WTC11 (cell line): ENCODE data around the gene TMEM229B. TPM values are rescaled to one million over a fixed set of nuclear protein-coding genes. Genes with fewer than 3 reads are reported as not detected.

ENCODE experiments used
- ATAC-seq: fragments of 200-7000 bp; cut with Tn5 transposase; 2 replicates; pipeline ENCODE4 v1.10.0; 2021; ENCODE audit warnings: mild to moderate bottlenecking, moderate library complexity
- Bru-seq: library from RNA; stranded (reverse); fragments of 400-500 nt; gene quantifications from one replicate; lab custom pipeline; 2021; lab: Mats Ljungman, UMichigan
- CTCF ChIA-PET: fragments of 300-600 bp; sonication (Branson Sonifier 250); formaldehyde crosslinking; loops from one replicate; lab custom pipeline; 2021; ENCODE audit warnings: antibody characterized with exemption; lab: Charles Lee
- POLR2A ChIA-PET: fragments of 350-600 bp; sonication (Branson Sonifier 250); formaldehyde crosslinking; loops from one replicate; lab custom pipeline; 2021; ENCODE audit warnings: antibody characterized with exemption; lab: Charles Lee
- DNase-seq: peaks from one replicate; pipeline ENCODE4 v3.0.0; 2021; ENCODE audit warnings: low spot score
- H3K27ac Mint-ChIP-seq: 2 replicates; pipeline ENCODE4 v1.8.0; 2021; ENCODE audit warnings: mixed read lengths
- H3K27me3 Mint-ChIP-seq: 2 replicates; pipeline ENCODE4 v1.8.0; 2021; ENCODE audit warnings: low read depth, mild to moderate bottlenecking, moderate library complexity, mixed read lengths
- H3K36me3 Mint-ChIP-seq: 2 replicates; pipeline ENCODE4 v1.8.0; 2021; ENCODE audit warnings: mixed read lengths
- H3K4me1 Mint-ChIP-seq: 2 replicates; pipeline ENCODE4 v1.8.0; 2022; ENCODE audit warnings: mixed read lengths
- H3K4me3 Mint-ChIP-seq: 2 replicates; pipeline ENCODE4 v1.8.0; 2021; ENCODE audit warnings: mild to moderate bottlenecking, moderate library complexity, mixed read lengths
- H3K9me3 Mint-ChIP-seq: 2 replicates; pipeline ENCODE4 v1.8.0; 2021; ENCODE audit warnings: mixed read lengths
- ATF6 ChIP-seq: sonication (generic); formaldehyde crosslinking; IDR thresholded peaks from 2 replicates; pipeline ENCODE4 v1.8.1; 2023; ENCODE audit warnings: mild to moderate bottlenecking, missing genetic modification reagents
- CDX4 ChIP-seq: fragments of 250-450 bp; sonication (Bioruptor Pico); IDR thresholded peaks from 2 replicates; pipeline ENCODE4 v1.9.0; 2021; ENCODE audit warnings: moderate library complexity, mild to moderate bottlenecking, inconsistent platforms, borderline replicate concordance
- CREB1 ChIP-seq: sonication (generic); formaldehyde crosslinking; IDR thresholded peaks from 2 replicates; pipeline ENCODE4 v1.8.0; 2023; ENCODE audit warnings: mild to moderate bottlenecking, missing genetic modification reagents
- CTCF ChIP-seq: fragments of 200-600 bp; IDR thresholded peaks from 2 replicates; pipeline ENCODE4 v1.8.0; 2022; ENCODE audit warnings: antibody characterized with exemption
- E2F1 ChIP-seq: sonication (generic); formaldehyde crosslinking; IDR thresholded peaks from 2 replicates; pipeline ENCODE4 v1.8.0; 2022; ENCODE audit warnings: mild to moderate bottlenecking, missing genetic modification reagents
- ESRRA ChIP-seq: sonication (generic); formaldehyde crosslinking; IDR thresholded peaks from 2 replicates; pipeline ENCODE4 v1.8.1; 2022; ENCODE audit warnings: mild to moderate bottlenecking, missing genetic modification reagents, borderline replicate concordance
- GTF2I ChIP-seq: fragments of 250-450 bp; sonication (Bioruptor Pico); conservative IDR thresholded peaks from 2 replicates; pipeline ENCODE4 v1.4.0; 2021; ENCODE audit warnings: mild to moderate bottlenecking
- HMGXB4 ChIP-seq: sonication (generic); formaldehyde crosslinking; IDR thresholded peaks from 2 replicates; pipeline ENCODE4 v1.8.1; 2023; ENCODE audit warnings: mild to moderate bottlenecking, moderate library complexity, missing genetic modification reagents
- IRF1 ChIP-seq: sonication (generic); formaldehyde crosslinking; IDR thresholded peaks from 2 replicates; pipeline ENCODE4 v1.8.0; 2023; ENCODE audit warnings: missing genetic modification reagents
- MAX ChIP-seq: sonication (generic); formaldehyde crosslinking; IDR thresholded peaks from 2 replicates; pipeline ENCODE4 v1.8.0; 2022; ENCODE audit warnings: mild to moderate bottlenecking, missing genetic modification reagents
- NFYB ChIP-seq: sonication (generic); formaldehyde crosslinking; conservative IDR thresholded peaks from 2 replicates; pipeline ENCODE4 v1.8.0; 2022; ENCODE audit warnings: low read depth, missing genetic modification reagents
- PREB ChIP-seq: sonication (generic); formaldehyde crosslinking; IDR thresholded peaks from 2 replicates; pipeline ENCODE4 v1.8.1; 2022; ENCODE audit warnings: mild to moderate bottlenecking, missing genetic modification reagents, moderate library complexity, borderline replicate concordance
- USF1 ChIP-seq: sonication (generic); formaldehyde crosslinking; IDR thresholded peaks from 2 replicates; pipeline ENCODE4 v1.8.0; 2022; ENCODE audit warnings: mild to moderate bottlenecking, missing genetic modification reagents
- USF2 ChIP-seq: sonication (generic); formaldehyde crosslinking; IDR thresholded peaks from 2 replicates; pipeline ENCODE4 v1.8.1; 2023; ENCODE audit warnings: mild to moderate bottlenecking, missing genetic modification reagents, moderate library complexity
- ZNF121 ChIP-seq: sonication (generic); formaldehyde crosslinking; IDR thresholded peaks from 2 replicates; pipeline ENCODE4 v1.8.0; 2023; ENCODE audit warnings: missing genetic modification reagents
- ZNF232 ChIP-seq: sonication (generic); formaldehyde crosslinking; IDR thresholded peaks from 2 replicates; pipeline ENCODE4 v1.8.0; 2022; ENCODE audit warnings: mild to moderate bottlenecking, missing genetic modification reagents
- ZNF425 ChIP-seq: fragments of 250-450 bp; sonication (Bioruptor Pico); conservative IDR thresholded peaks from 2 replicates; pipeline ENCODE4 v1.9.0; 2021; ENCODE audit warnings: mild to moderate bottlenecking
- ZNF671 ChIP-seq: fragments of 250-450 bp; sonication (Bioruptor Pico); IDR thresholded peaks from 2 replicates; pipeline ENCODE4 v1.8.0; 2021; ENCODE audit warnings: mild to moderate bottlenecking
- long read RNA-seq, 3 experiments: library from RNA in 1 of 3; library from capped mRNA in 1 of 3; library from polyadenylated mRNA in 1 of 3; unstranded in 2 of 3; stranded (forward) in 1 of 3; transcript quantifications; one replicate each; pipeline ENCODE4 v2.0.0, GENCODE V29; 2021
- total RNA-seq: library from RNA; stranded (reverse); gene quantifications from 3 replicates; pipeline ENCODE4 v1.2.3, GENCODE V29; 2021

Gene TMEM229B
- total RNA-seq (0.69 to 0.90 TPM (median 0.87 TPM) in 3 replicates), Bru-seq, nascent RNA (percentile 14 among the genes with signal in this experiment)
- long read RNA-seq, experiment 1, full-length matches to known transcripts = 1 of 5 reads
- long read RNA-seq, experiment 1, partial matches to known transcripts = 1 of 5 reads
- long read RNA-seq, experiment 1, other reads (novel, unspliced or antisense) = 3 of 5 reads
- long read RNA-seq, experiment 2 = 0 reads
- long read RNA-seq, experiment 3 = 0 reads

- ChIA-PET POLR2A (interaction anchor here (0.6 kb wide), 1 partner anchor 78 kb away, joined by 6 read pairs; no protein-coding TSS in a partner anchor), CTCF (interaction anchor here (0.8 to 1.5 kb wide), 3 partner anchors 21 to 112 kb away, joined by 3 to 6 read pairs (median 4); partner anchors contain the start of gene PIGH)
- Mint-ChIP-seq H3K36me3 (peaks cover 11% of the 10 kb centered on the region), H3K4me1 (peaks cover 23% of the 10 kb centered on the region), H3K27ac (no peak within 1 kb of the TSS), H3K27me3 (peaks cover 7% of the 10 kb centered on the region), H3K4me3 (no peak within 1 kb of the TSS), H3K9me3 (peaks cover 8% of the 10 kb centered on the region)
- no peak for ATAC-seq
- no peak for DNase-seq
- no peak for TF ChIP-seq E2F1 (CRISPR knock-in tag)
- no peak for TF ChIP-seq ZNF671 (CRISPR knock-in tag)
- no peak for TF ChIP-seq IRF1
- no peak for TF ChIP-seq ZNF425
- no peak for TF ChIP-seq PREB (CRISPR knock-in tag)
- no peak for TF ChIP-seq MAX (CRISPR knock-in tag)
- TF ChIP-seq USF2 = no peak
- no peak for TF ChIP-seq ZNF121
- TF ChIP-seq CDX4 (CRISPR knock-in tag) = no peak
- no peak for TF ChIP-seq CREB1 (CRISPR knock-in tag)
- no peak for TF ChIP-seq GTF2I (CRISPR knock-in tag)
- TF ChIP-seq ESRRA (CRISPR knock-in tag) = no peak
- no peak for TF ChIP-seq USF1 (CRISPR knock-in tag)
- no peak for TF ChIP-seq NFYB (CRISPR knock-in tag)
- TF ChIP-seq ZNF232 = no peak
- TF ChIP-seq CTCF = no peak
- no peak for TF ChIP-seq ATF6 (CRISPR knock-in tag)
- no peak for TF ChIP-seq HMGXB4 (CRISPR knock-in tag)
Observed at GRCh38 chr14:67487937-67488893, at the start of gene TMEM229B. Gene TMEM229B, minus strand, starts transcription at chr14:67488721. Its CDS starts 14,798 bp downstream, at chr14:67473923.
